Panc1 (cell line): ENCODE measurements around the gene SERPINB2. TPM values are rescaled to one million over a fixed set of nuclear protein-coding genes. Genes with fewer than 3 reads are reported as not detected.

ENCODE experiments used
- ATAC-seq: fragments of 200-7000 bp; cut with Tn5 transposase; 2 replicates; pipeline ENCODE4 v1.9.1; 2020; ENCODE audit warnings: mild to moderate bottlenecking, moderate library complexity
- BruUV-seq: library from RNA; stranded (reverse); fragments of 400-500 nt; replicated peaks from 2 replicates; lab custom pipeline; 2021; lab: Mats Ljungman, UMichigan
- CTCF ChIA-PET: fragments of 300-600 bp; sonication (Branson Sonifier 250); formaldehyde crosslinking; loops from one replicate; lab custom pipeline; 2022; ENCODE audit warnings: antibody characterized with exemption; lab: Charles Lee
- POLR2A ChIA-PET: fragments of 300-600 bp; sonication (Branson Sonifier 250); formaldehyde crosslinking; loops from one replicate; lab custom pipeline; 2022; ENCODE audit warnings: antibody characterized with exemption; lab: Charles Lee
- DNase-seq: peaks from one replicate; pipeline ENCODE4 v3.0.0-alpha.2; 2010; ENCODE audit warnings: low read depth, low spot score
- H3K27ac ChIP-seq: 2 replicates; pipeline ENCODE4 v1.5.1; 2011; ENCODE audit warnings: mild to moderate bottlenecking, low read length, inconsistent platforms
- H3K27me3 ChIP-seq: fragments of 200-500 bp; sonication (Bioruptor generic); 2 replicates; pipeline ENCODE4 v1.6.0; 2014; ENCODE audit warnings: low read length, inconsistent platforms; ENCODE audit not compliant: control insufficient read depth, insufficient read depth
- H3K36me3 ChIP-seq: fragments of 200-500 bp; sonication (Bioruptor generic); 2 replicates; pipeline ENCODE4 v1.5.1; 2014; ENCODE audit warnings: inconsistent platforms, mild to moderate bottlenecking, low read length, moderate library complexity; ENCODE audit not compliant: control insufficient read depth, insufficient read depth
- H3K4me1 ChIP-seq: 2 replicates; pipeline ENCODE4 v1.5.1; 2011; ENCODE audit warnings: inconsistent platforms, mild to moderate bottlenecking, low read length, moderate library complexity; ENCODE audit not compliant: control insufficient read depth, insufficient read depth
- H3K4me3 ChIP-seq, 2 experiments: 2 replicates each; pipeline ENCODE4 v1.5.1; 2011 to 2012; ENCODE audit warnings: low read depth in 2 of 2, low read length in 2 of 2, mild to moderate bottlenecking in 2 of 2, inconsistent platforms in 1 of 2, moderate library complexity in 1 of 2
- H3K9me3 ChIP-seq: fragments of 200-500 bp; sonication (Bioruptor generic); 2 replicates; pipeline ENCODE4 v1.5.1; 2014; ENCODE audit warnings: low read depth, mild to moderate bottlenecking, inconsistent platforms, low read length, moderate library complexity; ENCODE audit not compliant: control insufficient read depth, insufficient read depth
- POLR2AphosphoS5 ChIP-seq: IDR thresholded peaks from 2 replicates; pipeline ENCODE4 v1.6.1; 2012; ENCODE audit warnings: mild to moderate bottlenecking, low read depth, low read length, moderate library complexity
- SIN3A ChIP-seq: IDR thresholded peaks from 2 replicates; pipeline ENCODE4 v1.6.1; 2012; ENCODE audit warnings: low read depth, mild to moderate bottlenecking, low read length, moderate library complexity, borderline replicate concordance; ENCODE audit not compliant: insufficient read depth
- TCF7L2 ChIP-seq: IDR thresholded peaks from 2 replicates; pipeline ENCODE4 v1.6.1; 2011; ENCODE audit warnings: mild to moderate bottlenecking, low read depth, low read length, inconsistent platforms
- in situ Hi-C: cut with HindIII; loops from 2 replicates; pipeline ENCODE4 v1.10.0; 2016; ENCODE audit warnings: low sequenced_read_pairs, low pct_unique_long_range_greater_than_20kb
- intact Hi-C: fragments of 100-400 bp; cut with micrococcal nuclease; formaldehyde crosslinking; loops from one replicate; pipeline ENCODE4 v1.10.0; 2022; ENCODE audit not compliant: unreplicated experiment
- total RNA-seq: library from RNA; stranded (reverse); gene quantifications from one replicate; pipeline ENCODE4 v1.2.1, GENCODE V29; 2021; ENCODE audit not compliant: unreplicated experiment
- TF ChIP-seq, protein P1 (sequence below): fragments of 450-650 bp; IDR thresholded peaks from 2 replicates; pipeline ENCODE4 v1.5.1; 2017; ENCODE audit warnings: mild to moderate bottlenecking
- TF ChIP-seq, protein P2 (sequence below), 2 experiments: IDR thresholded peaks; 2 replicates each; pipeline ENCODE4 v1.6.1; 2011 to 2012; ENCODE audit warnings: low read depth in 2 of 2, control low read depth in 1 of 2, low read length in 1 of 2, mild to moderate bottlenecking in 1 of 2, moderate library complexity in 1 of 2; ENCODE audit not compliant: insufficient read depth in 1 of 2

Gene SERPINB2
- total RNA-seq, 1 experiment from 2014 or later, result not detected

DNA sequence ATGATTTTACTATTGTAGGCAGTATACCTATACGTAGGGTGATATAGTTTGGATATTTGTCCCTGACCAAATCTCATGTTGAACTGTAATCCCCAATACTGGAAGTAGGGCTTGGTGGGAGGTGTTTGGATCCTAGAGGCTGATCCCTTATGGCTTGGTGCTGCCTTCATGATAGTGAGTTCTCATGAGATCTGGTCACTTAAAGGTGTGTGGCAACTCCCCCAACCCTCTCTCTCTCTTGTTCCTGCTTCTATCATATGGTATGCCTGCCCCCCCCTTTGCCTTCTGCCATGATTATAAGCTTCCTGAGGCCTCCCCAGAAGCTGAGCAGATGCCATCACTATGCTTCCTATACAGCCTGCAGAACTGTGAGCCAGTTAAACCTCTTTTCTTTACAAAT lies 18.6 kb downstream of the SERPINB2 start:
- DNase-seq, result no peak
- in situ Hi-C loops (no loop called here), intact Hi-C loops (no loop called here)
- H3K4me3 ChIP-seq, result no peak overlapping the region
- no peaks in the 10 kb centered on the region for H3K36me3 ChIP-seq
- ChIA-PET CTCF (no interaction called here), POLR2A (no interaction called here)
- no peak for ATAC-seq
- no peaks in the 10 kb centered on the region for H3K4me1 ChIP-seq
- BruUV-seq, result no TSS peak
- TF ChIP-seq, protein P1, sequence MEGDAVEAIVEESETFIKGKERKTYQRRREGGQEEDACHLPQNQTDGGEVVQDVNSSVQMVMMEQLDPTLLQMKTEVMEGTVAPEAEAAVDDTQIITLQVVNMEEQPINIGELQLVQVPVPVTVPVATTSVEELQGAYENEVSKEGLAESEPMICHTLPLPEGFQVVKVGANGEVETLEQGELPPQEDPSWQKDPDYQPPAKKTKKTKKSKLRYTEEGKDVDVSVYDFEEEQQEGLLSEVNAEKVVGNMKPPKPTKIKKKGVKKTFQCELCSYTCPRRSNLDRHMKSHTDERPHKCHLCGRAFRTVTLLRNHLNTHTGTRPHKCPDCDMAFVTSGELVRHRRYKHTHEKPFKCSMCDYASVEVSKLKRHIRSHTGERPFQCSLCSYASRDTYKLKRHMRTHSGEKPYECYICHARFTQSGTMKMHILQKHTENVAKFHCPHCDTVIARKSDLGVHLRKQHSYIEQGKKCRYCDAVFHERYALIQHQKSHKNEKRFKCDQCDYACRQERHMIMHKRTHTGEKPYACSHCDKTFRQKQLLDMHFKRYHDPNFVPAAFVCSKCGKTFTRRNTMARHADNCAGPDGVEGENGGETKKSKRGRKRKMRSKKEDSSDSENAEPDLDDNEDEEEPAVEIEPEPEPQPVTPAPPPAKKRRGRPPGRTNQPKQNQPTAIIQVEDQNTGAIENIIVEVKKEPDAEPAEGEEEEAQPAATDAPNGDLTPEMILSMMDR, result no peak
- TF ChIP-seq, protein P2, sequence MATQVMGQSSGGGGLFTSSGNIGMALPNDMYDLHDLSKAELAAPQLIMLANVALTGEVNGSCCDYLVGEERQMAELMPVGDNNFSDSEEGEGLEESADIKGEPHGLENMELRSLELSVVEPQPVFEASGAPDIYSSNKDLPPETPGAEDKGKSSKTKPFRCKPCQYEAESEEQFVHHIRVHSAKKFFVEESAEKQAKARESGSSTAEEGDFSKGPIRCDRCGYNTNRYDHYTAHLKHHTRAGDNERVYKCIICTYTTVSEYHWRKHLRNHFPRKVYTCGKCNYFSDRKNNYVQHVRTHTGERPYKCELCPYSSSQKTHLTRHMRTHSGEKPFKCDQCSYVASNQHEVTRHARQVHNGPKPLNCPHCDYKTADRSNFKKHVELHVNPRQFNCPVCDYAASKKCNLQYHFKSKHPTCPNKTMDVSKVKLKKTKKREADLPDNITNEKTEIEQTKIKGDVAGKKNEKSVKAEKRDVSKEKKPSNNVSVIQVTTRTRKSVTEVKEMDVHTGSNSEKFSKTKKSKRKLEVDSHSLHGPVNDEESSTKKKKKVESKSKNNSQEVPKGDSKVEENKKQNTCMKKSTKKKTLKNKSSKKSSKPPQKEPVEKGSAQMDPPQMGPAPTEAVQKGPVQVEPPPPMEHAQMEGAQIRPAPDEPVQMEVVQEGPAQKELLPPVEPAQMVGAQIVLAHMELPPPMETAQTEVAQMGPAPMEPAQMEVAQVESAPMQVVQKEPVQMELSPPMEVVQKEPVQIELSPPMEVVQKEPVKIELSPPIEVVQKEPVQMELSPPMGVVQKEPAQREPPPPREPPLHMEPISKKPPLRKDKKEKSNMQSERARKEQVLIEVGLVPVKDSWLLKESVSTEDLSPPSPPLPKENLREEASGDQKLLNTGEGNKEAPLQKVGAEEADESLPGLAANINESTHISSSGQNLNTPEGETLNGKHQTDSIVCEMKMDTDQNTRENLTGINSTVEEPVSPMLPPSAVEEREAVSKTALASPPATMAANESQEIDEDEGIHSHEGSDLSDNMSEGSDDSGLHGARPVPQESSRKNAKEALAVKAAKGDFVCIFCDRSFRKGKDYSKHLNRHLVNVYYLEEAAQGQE (IDR thresholded peaks at IDR 0.05; ENCODE audit: insufficient read depth in 1 of 2, low read depth in 2 of 2, low read length in 1 of 2), result no peak
- TF ChIP-seq TCF7L2 (no peak), SIN3A (no peak), POLR2AphosphoS5 (no peak)
- no peaks in the 10 kb centered on the region for H3K9me3 ChIP-seq
- H3K27ac ChIP-seq, result no peak overlapping the region
- H3K27me3 ChIP-seq, result no peaks in the 10 kb centered on the region

DNA sequence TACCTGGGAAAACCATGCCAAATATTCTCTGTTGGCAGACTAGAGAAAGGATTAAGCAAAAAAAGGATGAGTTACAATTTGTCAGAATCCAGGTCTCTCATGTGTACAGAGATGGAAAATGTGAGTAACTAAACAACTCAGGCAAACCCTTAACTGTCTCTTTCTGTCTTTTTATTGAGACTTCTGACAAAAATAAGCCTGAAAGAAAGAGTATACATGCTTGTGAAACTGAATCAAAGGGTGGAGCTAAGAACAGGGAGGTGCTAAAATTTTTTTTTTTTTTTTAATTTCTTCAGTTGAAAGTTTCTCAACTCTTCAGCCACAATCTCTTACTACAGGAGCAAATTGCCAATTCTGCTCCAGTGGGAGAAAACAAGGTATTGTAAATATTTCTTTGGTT lies 20.2 kb downstream of the SERPINB2 start, which contains the start of gene SERPINB10:
Gene SERPINB10, plus strand, starts transcription at position 295 of the 400 bp plus-strand sequence. CDS start 7,553 bp downstream, outside the sequence.
- POLR2A ChIA-PET, result no interaction called here
- Histone ChIP-seq H3K4me1 (no peaks in the 10 kb centered on the region), H3K27me3 (no peaks in the 10 kb centered on the region), H3K36me3 (no peaks in the 10 kb centered on the region), H3K27ac (no peak within 1 kb of the TSS), H3K9me3 (no peaks in the 10 kb centered on the region), H3K4me3 (no peak within 1 kb of the TSS)
- intact Hi-C loops (no loop called here), in situ Hi-C loops (no loop called here)
- TF ChIP-seq POLR2AphosphoS5, result no peak
- DNase-seq (no peak), ATAC-seq (no peak)
- CTCF ChIA-PET, result no interaction called here
- no TSS peak for BruUV-seq

DNA sequence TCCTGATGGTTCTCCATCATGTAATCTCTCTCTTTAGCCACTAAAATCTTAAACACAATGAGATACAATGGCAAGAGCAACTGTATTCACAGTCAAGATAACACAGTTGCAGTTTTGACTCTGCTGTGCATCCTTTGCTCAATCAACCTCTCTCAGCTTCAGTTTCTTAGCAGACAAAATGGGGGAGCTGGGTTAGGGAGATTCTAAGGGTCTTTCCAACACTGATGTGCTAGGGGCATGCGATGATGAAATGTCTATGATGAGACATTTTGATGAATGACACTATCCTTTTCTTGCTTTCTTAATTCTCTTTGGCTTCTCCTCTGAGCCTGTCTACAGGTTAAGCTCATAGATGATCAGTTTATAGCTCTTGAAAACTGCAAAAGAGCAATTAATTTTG lies 21.4 kb downstream of the SERPINB2 start:
- TF ChIP-seq TCF7L2 (no peak), POLR2AphosphoS5 (no peak), SIN3A (no peak)
- TF ChIP-seq, protein P2 (IDR thresholded peaks at IDR 0.05; ENCODE audit: insufficient read depth in 1 of 2, low read depth in 2 of 2, low read length in 1 of 2), result no peak
- TF ChIP-seq, protein P1, result no peak
- Histone ChIP-seq H3K4me3 (no peak overlapping the region), H3K4me1 (no peaks in the 10 kb centered on the region), H3K9me3 (no peaks in the 10 kb centered on the region), H3K36me3 (no peaks in the 10 kb centered on the region), H3K27ac (no peak overlapping the region), H3K27me3 (no peaks in the 10 kb centered on the region)
- ChIA-PET POLR2A (no interaction called here), CTCF (no interaction called here)
- in situ Hi-C loops, result no loop called here
- intact Hi-C loops, result no loop called here
- no TSS peak for BruUV-seq
- DNase-seq, result no peak
- no peak for ATAC-seq
